Gastroesophageal sphincter (tissue), 3 donors: ENCODE results near the gene SRRT.

Experiments used
- CTCF ChIP-seq, 4 experiments: fragments of 200-600 bp in 2 of 4; fragments of 450-650 bp in 2 of 4; sonication (generic) in 1 of 4; IDR thresholded peaks; one replicate each; pipeline ENCODE4 v1.5.1; 2017 to 2019; ENCODE audit warnings: antibody characterized with exemption in 4 of 4, mild to moderate bottlenecking in 2 of 4, moderate library complexity in 2 of 4
- POLR2AphosphoS5 ChIP-seq: sonication (generic); formaldehyde crosslinking; IDR thresholded peaks from one replicate; pipeline ENCODE4 v1.6.1; 2017; ENCODE audit warnings: antibody characterized with exemption

GRCh38 chr7:100933734-100934133 lies 58.8 kb downstream of the SRRT start:
- TF ChIP-seq POLR2AphosphoS5 (no peak), CTCF (IDR thresholded peaks at IDR 0.05) (no peak)
